Mesenchymal stem cell (in vitro differentiated cells and primary cell): ENCODE results near the gene RAMP3.

Source experiments
- DNase-seq: peaks from one replicate; pipeline ENCODE4 v3.0.0-alpha.2; 2013
- H2AFZ ChIP-seq: one replicate; pipeline ENCODE4 v1.6.1; 2013; ENCODE audit warnings: low read depth, mild to moderate bottlenecking, control low read depth, inconsistent platforms, low read length, moderate library complexity
- H2AK5ac ChIP-seq: 2 replicates; pipeline ENCODE4 v1.6.1; 2013; ENCODE audit warnings: low read length, moderate library complexity, mild to moderate bottlenecking, inconsistent platforms; ENCODE audit not compliant: severe bottlenecking
- H2BK120ac ChIP-seq: one replicate; pipeline ENCODE4 v1.6.1; 2013; ENCODE audit warnings: low read depth, mild to moderate bottlenecking, inconsistent platforms, low read length, moderate library complexity
- H2BK12ac ChIP-seq, 2 experiments: one replicate each; pipeline ENCODE4 v1.6.1; 2013; ENCODE audit warnings: inconsistent platforms in 2 of 2, low read length in 2 of 2, mild to moderate bottlenecking in 2 of 2, moderate library complexity in 2 of 2, control low read depth in 1 of 2
- H2BK15ac ChIP-seq: one replicate; pipeline ENCODE4 v1.6.1; 2013; ENCODE audit warnings: mild to moderate bottlenecking, low read depth, inconsistent platforms; ENCODE audit not compliant: poor library complexity, severe bottlenecking
- H2BK5ac ChIP-seq: 2 replicates; pipeline ENCODE4 v1.6.1; 2013; ENCODE audit warnings: low read depth, mild to moderate bottlenecking, low read length, control low read depth, inconsistent platforms; ENCODE audit not compliant: poor library complexity, severe bottlenecking
- H3K14ac ChIP-seq, 2 experiments: one replicate each; pipeline ENCODE4 v1.6.1; 2013; ENCODE audit warnings: inconsistent platforms in 2 of 2, low read length in 2 of 2, control low read depth in 1 of 2, mild to moderate bottlenecking in 1 of 2, moderate library complexity in 1 of 2
- H3K18ac ChIP-seq, 2 experiments: one replicate each; pipeline ENCODE4 v1.6.1; 2013; ENCODE audit warnings: inconsistent platforms in 2 of 2, low read length in 2 of 2, control low read depth in 1 of 2, low read depth in 1 of 2, mild to moderate bottlenecking in 1 of 2
- H3K23ac ChIP-seq, 2 experiments: one replicate each; pipeline ENCODE4 v1.6.1; 2013; ENCODE audit warnings: inconsistent platforms in 2 of 2, low read length in 2 of 2, mild to moderate bottlenecking in 2 of 2, moderate library complexity in 2 of 2, control low read depth in 1 of 2
- H3K27ac ChIP-seq: 2 replicates; pipeline ENCODE4 v1.5.1; 2013; ENCODE audit warnings: mild to moderate bottlenecking, moderate library complexity, low read length, control low read depth, inconsistent platforms; ENCODE audit not compliant: poor library complexity, severe bottlenecking
- H3K27me3 ChIP-seq, 2 experiments: 2 replicates each; pipeline versions ENCODE4 v1.6.1 to v1.7.0; 2013; ENCODE audit warnings: low read length in 2 of 2, mild to moderate bottlenecking in 2 of 2, moderate library complexity in 2 of 2, control low read depth in 1 of 2, inconsistent platforms in 1 of 2; ENCODE audit not compliant: control insufficient read depth in 1 of 2, insufficient read depth in 1 of 2
- H3K36me3 ChIP-seq, 2 experiments: 2 replicates each; pipeline versions ENCODE4 v1.6.1 to v1.7.0; 2013; ENCODE audit warnings: low read length in 2 of 2, control low read depth in 1 of 2, inconsistent platforms in 1 of 2, low read depth in 1 of 2, mild to moderate bottlenecking in 1 of 2; ENCODE audit not compliant: insufficient read depth in 2 of 2, control insufficient read depth in 1 of 2
- H3K4ac ChIP-seq, 2 experiments: one replicate each; pipeline ENCODE4 v1.6.1; 2013; ENCODE audit warnings: inconsistent platforms in 2 of 2, low read length in 2 of 2, mild to moderate bottlenecking in 2 of 2, moderate library complexity in 2 of 2, control low read depth in 1 of 2, low read depth in 1 of 2
- H3K4me1 ChIP-seq: 2 replicates; pipeline ENCODE4 v1.6.1; 2013; ENCODE audit warnings: low read depth, low read length, control low read depth; ENCODE audit not compliant: control insufficient read depth, insufficient read depth
- H3K4me2 ChIP-seq: 2 replicates; pipeline ENCODE4 v1.6.1; 2013; ENCODE audit warnings: low read length, mild to moderate bottlenecking, inconsistent platforms; ENCODE audit not compliant: poor library complexity, severe bottlenecking
- H3K4me3 ChIP-seq, 2 experiments: 2 replicates each; pipeline versions ENCODE4 v1.5.1 to v1.7.0; 2013; ENCODE audit warnings: low read length in 2 of 2, mild to moderate bottlenecking in 2 of 2, control low read depth in 1 of 2, low read depth in 1 of 2; ENCODE audit not compliant: insufficient read depth in 1 of 2
- H3K79me1 ChIP-seq: replicated peaks from 2 replicates; pipeline ENCODE4 v1.6.1; 2013; ENCODE audit warnings: mild to moderate bottlenecking, control low read depth, low read length, inconsistent platforms; ENCODE audit not compliant: poor library complexity, severe bottlenecking
- H3K9ac ChIP-seq: 2 replicates; pipeline ENCODE4 v1.7.0; 2013; ENCODE audit warnings: mild to moderate bottlenecking, low read length, moderate library complexity
- H3K9me3 ChIP-seq: 2 replicates; pipeline ENCODE4 v1.7.0; 2013; ENCODE audit warnings: mild to moderate bottlenecking, low read length; ENCODE audit not compliant: control insufficient read depth
- H4K8ac ChIP-seq: one replicate; pipeline ENCODE4 v1.6.1; 2013; ENCODE audit warnings: inconsistent platforms, mild to moderate bottlenecking, low read length, moderate library complexity
- H4K91ac ChIP-seq: one replicate; pipeline ENCODE4 v1.6.1; 2013; ENCODE audit warnings: mild to moderate bottlenecking, low read length, inconsistent platforms
- WGBS: methylation state at CpG from one replicate; pipeline ENCODE4 v1.1.7; 2013; ENCODE audit warnings: mixed read lengths; 5-methylcytosine and 5-hydroxymethylcytosine counted together

The RAMP3 gene

DNA sequence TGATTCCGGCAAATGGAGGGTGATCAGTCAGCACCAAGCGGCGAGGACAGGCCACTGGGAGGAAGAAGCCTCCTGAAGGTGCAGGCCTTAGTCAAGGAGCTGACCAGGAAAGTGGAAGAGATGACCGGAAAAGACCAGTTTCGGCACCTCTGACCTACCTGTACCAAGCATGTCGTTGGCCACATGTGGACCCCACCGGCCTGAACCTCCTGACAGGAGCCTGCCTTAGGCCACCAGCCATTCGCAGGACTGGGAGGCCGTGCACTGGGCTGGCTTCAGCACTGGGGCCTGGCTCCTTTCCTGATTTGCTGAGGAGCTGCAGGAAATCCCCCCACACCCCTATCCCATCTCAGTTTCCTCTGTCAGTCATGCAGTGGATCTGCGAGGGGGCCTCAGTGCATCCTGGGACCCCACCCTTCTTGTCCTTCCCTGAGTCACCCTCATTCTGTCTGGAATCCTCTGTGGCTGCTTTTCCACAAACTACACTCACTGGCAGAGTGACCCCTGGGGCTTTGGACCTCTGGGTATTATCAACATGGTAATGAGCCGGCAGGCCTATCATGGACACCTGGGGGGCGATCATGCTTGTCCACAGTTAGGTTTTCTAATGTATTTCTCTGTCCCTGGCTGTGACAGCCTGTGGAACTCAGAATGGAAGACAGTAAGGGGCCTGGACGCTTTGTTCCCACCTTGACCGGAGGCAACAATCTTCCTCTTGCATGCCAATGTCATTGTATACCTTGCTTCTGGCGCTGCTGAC, 33.0 kb downstream of the RAMP3 start:
- no peak for DNase-seq
- H3K9me3 ChIP-seq = no peaks in the 10 kb centered on the region
- WGBS = 87% methylated on average over 15 of the region's 15 CpGs
- no peak overlapping the region for H3K9ac ChIP-seq
- H2AK5ac ChIP-seq = no peak overlapping the region
- H2BK15ac ChIP-seq = no peak overlapping the region
- H3K27ac ChIP-seq = no peak overlapping the region
- no peak overlapping the region for H3K4ac ChIP-seq
- peaks cover 27 to 77% of the 10 kb centered on the region in 2 experiments for H3K27me3 ChIP-seq
- H3K36me3 ChIP-seq = no peaks in the 10 kb centered on the region
- H3K14ac ChIP-seq = no peak overlapping the region
- H4K91ac ChIP-seq = no peak overlapping the region
- H3K23ac ChIP-seq = no peak overlapping the region
- H3K79me1 ChIP-seq = no peaks in the 10 kb centered on the region
- no peak overlapping the region for H2AFZ ChIP-seq
- no peak overlapping the region for H3K4me2 ChIP-seq
- no peak overlapping the region for H2BK5ac ChIP-seq
- no peak overlapping the region for H2BK120ac ChIP-seq
- H3K4me3 ChIP-seq = no peak overlapping the region
- no peak overlapping the region for H2BK12ac ChIP-seq
- H3K4me1 ChIP-seq = no peaks in the 10 kb centered on the region
- no peak overlapping the region for H3K18ac ChIP-seq
- H4K8ac ChIP-seq = no peak overlapping the region

DNA sequence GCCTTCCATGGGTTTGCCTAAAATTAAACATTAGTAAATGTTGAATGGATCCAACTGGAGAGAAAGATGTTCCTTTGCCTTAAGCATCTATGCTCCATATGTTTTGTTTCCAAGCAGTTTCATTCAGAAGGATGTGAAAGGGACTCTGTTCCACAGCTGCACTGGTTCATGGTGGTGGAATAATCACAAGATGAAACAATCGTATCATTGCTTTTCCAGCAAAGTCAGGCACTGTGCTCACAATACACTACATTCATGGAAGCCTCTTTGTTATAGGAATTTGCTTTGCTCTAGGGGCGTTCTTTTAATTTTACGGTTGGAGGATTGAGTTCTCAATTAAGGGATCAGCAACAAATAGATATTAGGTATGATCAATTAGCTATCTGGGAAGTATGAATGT, 33.8 kb downstream of the RAMP3 start:
- no peak overlapping the region for H3K18ac ChIP-seq
- H3K4me2 ChIP-seq = no peak overlapping the region
- no peak overlapping the region for H2BK5ac ChIP-seq
- H2BK120ac ChIP-seq = no peak overlapping the region
- H3K9ac ChIP-seq = no peak overlapping the region
- H2BK15ac ChIP-seq = no peak overlapping the region
- H3K27ac ChIP-seq = no peak overlapping the region
- no peak overlapping the region for H4K8ac ChIP-seq
- H4K91ac ChIP-seq = no peak overlapping the region
- no peaks in the 10 kb centered on the region for H3K36me3 ChIP-seq
- H3K4ac ChIP-seq = no peak overlapping the region
- no peaks in the 10 kb centered on the region for H3K4me1 ChIP-seq
- H2AK5ac ChIP-seq = no peak overlapping the region
- H3K14ac ChIP-seq = no peak overlapping the region
- no peak overlapping the region for H3K4me3 ChIP-seq
- WGBS = 79% methylated on average over 2 of the region's 3 CpGs
- DNase-seq = no peak
- no peak overlapping the region for H2BK12ac ChIP-seq
- H3K23ac ChIP-seq = no peak overlapping the region
- H3K79me1 ChIP-seq = no peaks in the 10 kb centered on the region
- H3K9me3 ChIP-seq = no peaks in the 10 kb centered on the region
- peaks cover 22 to 79% of the 10 kb centered on the region in 2 experiments for H3K27me3 ChIP-seq
- no peak overlapping the region for H2AFZ ChIP-seq

DNA sequence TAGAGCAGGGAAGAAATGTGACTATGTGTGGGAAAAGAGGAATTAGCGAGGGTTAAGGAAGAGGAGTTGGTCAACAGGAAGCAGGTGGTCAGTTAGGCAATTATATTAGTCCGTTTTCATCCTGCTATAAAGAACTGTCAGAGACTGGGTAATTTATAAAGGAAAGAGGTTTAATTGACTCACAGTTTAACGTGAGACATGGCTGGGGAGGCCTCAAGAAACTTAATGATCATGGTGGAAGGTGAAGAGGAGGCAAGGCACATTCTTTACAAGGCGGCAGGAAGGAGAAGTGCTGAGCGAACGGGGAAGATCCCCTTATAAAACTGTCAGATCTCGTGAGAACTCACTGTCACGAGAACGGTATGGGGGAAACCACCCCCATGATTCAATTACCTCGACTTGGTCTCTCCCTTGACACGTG, 35.0 kb downstream of the RAMP3 start:
- no peak overlapping the region for H3K4ac ChIP-seq
- no peak overlapping the region for H4K91ac ChIP-seq
- H2AK5ac ChIP-seq = no peak overlapping the region
- no peak overlapping the region for H2AFZ ChIP-seq
- no peaks in the 10 kb centered on the region for H3K9me3 ChIP-seq
- H3K14ac ChIP-seq = no peak overlapping the region
- no peak overlapping the region for H3K4me2 ChIP-seq
- no peak overlapping the region for H3K4me3 ChIP-seq
- WGBS = 61% methylated on average over 9 of the region's 11 CpGs
- no peak overlapping the region for H4K8ac ChIP-seq
- H3K23ac ChIP-seq = no peak overlapping the region
- no peak overlapping the region for H3K27ac ChIP-seq
- no peak for DNase-seq
- no peak overlapping the region for H2BK12ac ChIP-seq
- no peak overlapping the region for H2BK120ac ChIP-seq
- no peaks in the 10 kb centered on the region for H3K79me1 ChIP-seq
- no peak overlapping the region for H2BK15ac ChIP-seq
- H2BK5ac ChIP-seq = no peak overlapping the region
- no peaks in the 10 kb centered on the region for H3K4me1 ChIP-seq
- peaks cover 22 to 77% of the 10 kb centered on the region in 2 experiments for H3K27me3 ChIP-seq
- no peak overlapping the region for H3K9ac ChIP-seq
- H3K18ac ChIP-seq = no peak overlapping the region
- H3K36me3 ChIP-seq = no peaks in the 10 kb centered on the region

DNA sequence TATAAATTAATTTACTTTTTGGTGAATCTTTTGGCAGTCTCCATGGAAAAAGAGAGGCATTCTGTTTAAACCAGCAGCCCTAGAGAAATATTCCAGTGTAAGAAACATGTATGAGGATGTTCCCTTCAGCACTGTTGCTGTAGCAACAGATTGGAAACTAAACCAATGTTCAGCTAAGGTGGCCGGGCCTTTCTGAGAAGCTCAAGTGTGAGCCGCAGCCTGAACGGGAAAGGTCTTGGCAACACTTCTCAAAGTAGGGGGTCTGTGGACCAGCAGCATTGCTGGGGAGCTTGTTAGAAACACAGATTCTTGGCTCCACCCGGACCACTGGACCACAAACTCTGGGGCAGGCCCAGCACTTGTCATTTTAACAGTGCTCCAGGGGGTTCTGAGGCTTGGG, 36.2 kb downstream of the RAMP3 start:
- Histone ChIP-seq H3K23ac (no peak overlapping the region), H3K14ac (no peak overlapping the region), H2AK5ac (no peak overlapping the region), H2BK120ac (no peak overlapping the region), H3K27me3 (peaks cover 22 to 72% of the 10 kb centered on the region in 2 experiments), H2AFZ (no peak overlapping the region), H2BK5ac (no peak overlapping the region), H2BK12ac (no peak overlapping the region), H3K4ac (no peak overlapping the region), H3K36me3 (no peaks in the 10 kb centered on the region), H3K9me3 (no peaks in the 10 kb centered on the region), H3K79me1 (no peaks in the 10 kb centered on the region), H4K91ac (no peak overlapping the region), H3K9ac (no peak overlapping the region), H3K27ac (no peak overlapping the region), H4K8ac (no peak overlapping the region), H3K4me1 (no peaks in the 10 kb centered on the region), H3K18ac (no peak overlapping the region), H3K4me2 (no peak overlapping the region), H3K4me3 (no peak overlapping the region), H2BK15ac (no peak overlapping the region)
- WGBS = 78% methylated on average over 4 of the region's 4 CpGs
- DNase-seq = no peak
